ENCODE data around the gene TEX52.

Gene TEX52

DNA sequence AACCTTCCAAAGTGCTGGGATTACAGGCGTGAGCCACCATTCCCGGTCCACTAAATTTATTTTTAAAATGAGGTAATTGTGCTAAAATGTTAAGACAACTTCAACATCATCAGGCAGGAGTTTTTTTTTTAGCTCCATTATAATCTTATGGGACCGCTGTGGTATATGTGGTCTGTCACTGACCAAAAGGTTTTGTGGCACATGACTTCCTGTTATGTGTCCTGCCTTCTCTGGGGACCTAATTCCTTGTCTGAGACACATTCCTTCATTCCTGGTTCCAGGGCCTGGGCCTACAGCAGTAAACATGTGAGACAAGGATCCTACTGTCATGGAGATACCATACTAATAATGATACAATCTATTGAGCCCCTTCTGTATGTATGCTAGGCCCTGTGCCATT is 4.9 kb downstream of the TEX52 start:
- DNase-seq (ENCODE audit: low read depth, low spot score): no peak
- TF ChIP-seq CTCF (IDR thresholded peaks at IDR 0.05; ENCODE audit: low read depth, low read length): no peak
- no peak overlapping the region for H3K4me3 ChIP-seq (ENCODE audit: low read depth, low read length)
- in situ Hi-C loops (cut with HindIII; ENCODE audit: low sequenced_read_pairs): no loop called here

DNA sequence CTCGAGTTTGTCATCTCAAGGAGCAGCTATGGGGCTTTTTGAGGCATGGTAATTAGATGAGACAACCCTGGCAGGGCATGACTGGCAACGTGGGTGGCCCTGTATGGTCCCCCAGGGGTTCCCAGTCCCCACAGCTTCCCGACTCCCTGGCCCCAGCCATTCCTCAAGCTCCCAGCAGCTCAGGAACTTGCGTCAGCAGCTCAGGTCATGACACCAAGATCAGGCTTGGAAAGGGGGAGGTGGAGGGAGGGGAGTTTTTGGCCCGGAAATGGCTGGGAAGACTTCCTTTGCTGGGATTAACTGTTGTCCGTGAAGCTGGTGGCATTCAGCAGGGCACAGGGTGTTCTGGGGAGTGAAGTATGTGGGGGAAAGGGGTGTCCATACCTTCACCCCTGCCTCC is 11.6 kb downstream of the TEX52 start:
- DNase-seq (ENCODE audit: low read depth, low spot score): peak; percentile 67
- H3K4me3 ChIP-seq (ENCODE audit: low read depth, low read length): no peak overlapping the region
- no peak for TF ChIP-seq CTCF (IDR thresholded peaks at IDR 0.05; ENCODE audit: low read depth, low read length)
- in situ Hi-C loops (cut with HindIII; ENCODE audit: low sequenced_read_pairs): no loop called here

GRCh38 chr12:2844786-2845185 is 12.1 kb downstream of the TEX52 start:
- in situ Hi-C loops (cut with HindIII; ENCODE audit: low sequenced_read_pairs): no loop called here
- DNase-seq (ENCODE audit: low read depth, low spot score): no peak
- H3K4me3 ChIP-seq (ENCODE audit: low read depth, low read length): no peak overlapping the region
- TF ChIP-seq CTCF (IDR thresholded peaks at IDR 0.05; ENCODE audit: low read depth, low read length): no peak

DNA sequence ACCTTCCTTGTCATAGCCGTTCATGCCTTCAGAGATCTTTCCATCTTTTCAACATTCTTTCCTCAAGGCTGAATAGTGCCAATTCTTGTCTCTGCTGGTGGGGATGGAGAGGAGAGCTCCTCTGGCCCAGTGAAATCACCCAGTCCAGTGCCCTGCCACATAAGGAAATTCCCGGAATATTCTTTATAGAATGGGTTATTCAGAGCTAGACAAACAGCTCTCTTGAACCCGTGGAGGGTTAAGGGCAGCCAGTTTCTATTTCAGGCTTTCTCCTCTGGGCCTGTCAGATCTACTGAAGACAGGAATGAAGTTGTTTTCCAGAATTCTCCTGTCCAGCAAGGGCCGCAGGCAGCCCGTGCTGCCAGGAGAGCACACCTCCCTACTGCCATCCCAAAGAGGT is 13.9 kb downstream of the TEX52 start:
- DNase-seq (ENCODE audit: low read depth, low spot score): no peak
- no peak for TF ChIP-seq CTCF (IDR thresholded peaks at IDR 0.05; ENCODE audit: low read depth, low read length)
- no peak overlapping the region for H3K4me3 ChIP-seq (ENCODE audit: low read depth, low read length)
- in situ Hi-C loops (cut with HindIII; ENCODE audit: low sequenced_read_pairs): no loop called here

GRCh38 chr12:2841056-2841650 is 15.7 kb downstream of the TEX52 start:
- DNase-seq (ENCODE audit: low read depth, low spot score): no peak
- TF ChIP-seq CTCF (IDR thresholded peaks at IDR 0.05; ENCODE audit: low read depth, low read length): no peak
- in situ Hi-C loops (cut with HindIII; ENCODE audit: low sequenced_read_pairs): no loop called here
- no peak overlapping the region for H3K4me3 ChIP-seq (ENCODE audit: low read depth, low read length)

- in situ Hi-C loops (cut with HindIII; ENCODE audit: low sequenced_read_pairs): no loop called here
- TF ChIP-seq CTCF (IDR thresholded peaks at IDR 0.05; ENCODE audit: low read depth, low read length): no peak
These were observed 20.3 kb downstream of the TEX52 start for GRCh38 chr12:2836574-2836973.

More at GRCh38 chr12:2836574-2836973, 20.3 kb downstream of the TEX52 start:
- DNase-seq (ENCODE audit: low read depth, low spot score): no peak
- no peak overlapping the region for H3K4me3 ChIP-seq (ENCODE audit: low read depth, low read length)
